Muscle of arm (tissue), 12 donors: ENCODE measurements around the gene ZNF396. TPM values are rescaled to one million over a fixed set of nuclear protein-coding genes. Genes with fewer than 3 reads are reported as not detected.

ENCODE experiments used
- DNase-seq: peaks from one replicate; pipeline ENCODE4 v3.0.0-alpha.2; 2013
- polyA plus RNA-seq, 12 donors: library from polyadenylated mRNA; unstranded; fragments of 120-200 nt; gene quantifications; one replicate each; pipeline ENCODE4 v1.2.1, GENCODE V29; 2013; ENCODE audit not compliant: insufficient read length in 12 of 12

The ZNF396 gene
- polyA plus RNA-seq, 12 donors: 0.84 to 2.1 (median 1.3) TPM; not detected in 2

GRCh38 chr18:35386600-35387100 lies 9.5 kb upstream of the ZNF396 start:
- DNase-seq: peak; percentile 73

- DNase-seq: no peak
Measured at GRCh38 chr18:35383136-35383535, 6.0 kb upstream of the ZNF396 start.

DNA sequence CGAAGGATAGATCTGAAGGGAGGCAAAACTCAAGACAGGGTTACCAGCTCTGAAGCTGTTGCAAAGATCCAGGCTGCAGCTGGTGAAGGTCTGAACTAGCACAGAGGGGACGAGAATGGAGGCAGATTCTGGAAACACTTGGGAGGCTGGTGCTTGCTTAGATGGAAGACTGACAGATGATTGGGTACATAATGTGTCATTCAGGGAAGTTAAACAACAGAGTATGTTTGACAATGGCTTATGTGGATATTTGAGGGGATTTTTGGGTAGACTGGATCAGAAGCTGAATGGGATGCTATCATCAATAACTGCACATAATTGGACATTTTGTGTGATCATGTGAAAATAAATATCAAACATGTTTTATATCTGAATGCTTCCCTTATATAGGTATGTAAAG lies 2.3 kb upstream of the ZNF396 start:
- no peak for DNase-seq

DNA sequence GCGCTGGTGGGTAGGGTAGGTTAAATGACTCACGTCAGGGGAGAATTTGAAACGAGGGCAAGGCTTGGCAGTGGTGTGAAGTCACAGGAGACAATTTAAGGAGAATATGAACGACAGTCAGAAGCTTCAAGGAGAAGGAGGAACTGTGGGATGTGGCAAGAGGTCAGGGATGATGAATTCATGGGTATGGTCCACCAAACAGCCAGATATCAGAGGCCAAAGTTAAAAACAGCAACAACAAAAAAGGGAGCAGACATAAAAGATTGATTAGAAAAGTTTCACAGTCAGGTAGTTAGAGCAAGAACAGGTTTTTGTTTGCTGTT lies 1.4 kb upstream of the ZNF396 start:
- DNase-seq: no peak

GRCh38 chr18:35377875-35378573 lies 887 bp upstream of the ZNF396 start:
- no peak for DNase-seq

GRCh38 chr18:35376393-35376741 lies 770 bp downstream of the ZNF396 start:
- DNase-seq: no peak

DNA sequence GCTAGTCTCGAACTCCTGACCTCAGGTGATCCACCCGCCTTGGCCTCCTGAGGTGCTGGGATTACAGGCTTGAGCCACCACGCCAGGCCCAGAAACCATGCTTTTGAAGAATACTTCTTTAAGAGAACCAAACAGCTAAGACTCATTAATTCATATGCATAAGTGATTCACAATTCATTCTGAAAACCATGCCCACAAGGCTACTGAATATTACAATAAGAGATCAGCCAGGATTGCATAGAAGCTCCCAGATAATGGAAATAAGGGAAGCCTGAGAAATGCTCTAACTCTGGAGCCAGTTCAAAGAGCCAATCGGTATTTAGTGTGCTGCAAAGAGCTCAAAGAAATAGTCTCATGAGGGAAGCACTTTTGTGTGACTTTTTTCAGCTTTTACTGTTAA lies 2.4 kb downstream of the ZNF396 start:
- DNase-seq: no peak

- DNase-seq: no peak
Measured at GRCh38 chr18:35371412-35372195, 5.5 kb downstream of the ZNF396 start.

DNA sequence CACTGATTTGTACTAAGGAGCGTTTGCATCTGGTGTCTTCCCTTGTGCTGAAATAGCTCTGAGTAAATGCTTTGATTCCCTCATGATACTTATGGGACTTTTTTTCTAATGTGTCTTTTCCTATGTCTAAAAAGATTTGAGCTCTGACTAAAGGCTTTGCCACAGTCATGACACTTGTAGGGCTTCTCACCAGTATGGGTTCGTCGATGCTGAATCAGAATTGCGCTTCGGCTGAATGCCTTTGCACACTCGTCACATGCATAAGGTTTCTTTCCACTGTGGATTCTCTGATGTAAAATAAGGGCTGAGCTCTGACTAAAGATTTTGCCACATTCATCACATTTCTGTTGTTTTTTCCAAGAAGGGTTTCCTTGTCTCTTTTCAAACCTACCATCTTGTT lies 8.0 kb downstream of the ZNF396 start:
- no peak for DNase-seq

GRCh38 chr18:35368595-35368994 lies 8.5 kb downstream of the ZNF396 start:
- no peak for DNase-seq

DNA sequence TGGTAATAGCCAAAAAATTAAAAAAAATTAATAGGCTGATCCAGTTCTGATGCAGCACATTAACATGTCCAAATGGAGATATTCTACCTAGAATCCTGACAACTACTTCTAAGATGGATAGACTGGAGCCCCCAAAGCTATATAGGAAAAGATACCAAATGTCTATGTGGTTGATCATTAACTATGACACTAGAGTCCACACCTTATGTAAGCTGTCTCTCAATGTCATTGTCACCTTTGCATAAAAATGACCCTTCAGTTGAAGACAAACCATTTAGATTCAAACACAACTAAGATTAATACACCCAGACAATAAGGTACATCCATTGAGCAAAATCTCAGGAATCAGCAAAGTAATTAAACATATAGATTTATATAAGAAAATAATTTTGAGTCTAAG lies 14.6 kb downstream of the ZNF396 start:
- no peak for DNase-seq

DNA sequence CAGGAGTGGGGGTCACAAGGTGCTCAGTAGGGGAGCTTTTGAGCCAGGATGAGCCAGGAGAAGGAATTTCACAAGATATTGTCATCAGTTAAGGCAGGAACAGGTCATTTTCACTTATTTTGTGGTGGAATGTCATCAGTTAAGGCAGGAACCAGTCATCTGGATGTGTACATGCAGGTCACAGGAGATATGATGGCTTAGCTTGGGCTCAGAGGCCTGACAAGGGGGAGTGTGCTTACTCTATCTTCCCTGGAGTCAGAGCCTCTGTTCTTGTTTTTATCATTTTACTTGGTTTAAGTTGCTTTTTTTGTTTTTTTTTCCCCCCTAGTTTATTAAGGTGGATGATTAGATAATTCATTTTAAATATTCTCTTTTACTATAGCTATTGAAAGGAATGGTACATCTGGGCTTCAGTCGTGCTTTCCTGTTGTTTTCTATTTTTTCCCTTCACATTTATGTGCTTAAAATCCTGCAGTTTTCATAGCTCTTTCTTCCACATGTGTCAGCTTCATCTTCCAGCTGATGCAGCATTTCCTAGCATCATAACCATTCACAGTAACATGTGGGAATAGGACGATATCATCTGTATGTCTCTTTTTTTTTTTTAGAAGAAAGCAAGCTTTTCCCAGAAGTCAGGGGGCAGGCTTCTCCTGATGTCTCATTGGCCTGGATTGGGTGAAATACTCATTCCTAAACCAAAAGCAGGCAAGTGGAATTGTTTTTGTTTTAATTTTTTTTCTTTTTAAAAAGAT lies 15.4 kb downstream of the ZNF396 start:
- no peak for DNase-seq

DNA sequence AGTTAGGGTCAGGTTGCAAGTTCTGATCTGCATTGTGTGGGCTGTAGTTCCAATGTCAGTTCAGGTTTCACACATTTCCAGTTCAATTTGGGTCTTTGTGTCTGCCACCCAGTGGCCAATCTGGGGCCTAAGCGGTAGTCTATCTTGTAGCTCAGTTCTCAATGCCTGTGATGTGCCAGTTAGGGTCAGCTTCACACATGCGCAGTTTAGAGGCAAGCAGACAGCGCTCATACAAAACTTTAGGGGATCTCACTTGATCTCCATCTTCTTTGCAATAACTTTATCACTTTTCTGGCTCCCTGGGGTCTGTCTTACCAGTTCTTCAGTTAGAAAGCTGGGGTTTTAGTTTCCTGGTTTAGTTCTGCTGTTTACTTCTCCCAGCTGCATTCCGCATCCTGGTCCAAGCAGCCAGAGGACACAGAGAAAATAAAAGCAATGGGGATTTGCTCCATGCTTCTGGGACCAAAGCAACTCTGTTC lies 22.0 kb downstream of the ZNF396 start:
- peak; percentile 64 for DNase-seq

- DNase-seq: no peak
Measured at GRCh38 chr18:35352778-35353177, 24.4 kb downstream of the ZNF396 start.

DNA sequence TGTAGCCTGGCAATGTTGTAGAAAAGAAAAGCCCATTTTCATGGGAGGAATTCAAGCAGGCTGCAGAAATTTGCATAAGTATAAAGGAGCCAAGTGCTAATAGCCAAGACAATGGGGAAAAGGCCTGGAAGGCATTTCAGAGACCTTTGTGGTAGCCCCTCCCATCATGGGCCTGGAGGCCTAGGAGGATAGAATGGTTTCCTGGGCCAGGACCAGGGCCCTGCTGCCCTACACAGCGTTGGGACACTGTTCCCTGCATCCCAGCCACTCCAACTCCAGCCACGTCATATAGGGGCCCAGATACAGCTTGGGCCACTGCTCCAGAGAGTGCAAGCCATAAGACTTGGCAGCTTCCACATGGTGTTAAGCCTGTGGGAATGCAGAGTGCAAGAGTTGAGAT lies 24.9 kb downstream of the ZNF396 start:
- no peak for DNase-seq

DNA sequence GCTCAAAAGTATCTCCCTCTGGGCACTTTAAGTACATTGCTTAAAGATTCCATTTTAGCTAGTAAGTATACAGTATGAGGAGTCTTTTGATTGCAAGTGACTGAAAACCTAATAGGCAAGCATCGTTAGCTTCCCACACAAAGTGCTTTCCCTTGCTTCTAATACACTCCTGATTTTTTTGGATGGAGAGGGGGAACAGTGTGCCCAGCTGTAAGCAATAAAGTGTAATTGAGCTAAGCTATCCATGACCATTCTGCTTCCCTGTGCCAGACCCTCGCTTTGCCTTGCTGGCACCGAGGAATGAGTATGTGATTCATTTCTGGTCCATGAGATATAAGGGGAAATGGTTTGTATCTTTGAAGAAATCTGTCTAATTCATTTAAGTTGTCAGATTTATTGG lies 29.1 kb downstream of the ZNF396 start:
- no peak for DNase-seq

DNA sequence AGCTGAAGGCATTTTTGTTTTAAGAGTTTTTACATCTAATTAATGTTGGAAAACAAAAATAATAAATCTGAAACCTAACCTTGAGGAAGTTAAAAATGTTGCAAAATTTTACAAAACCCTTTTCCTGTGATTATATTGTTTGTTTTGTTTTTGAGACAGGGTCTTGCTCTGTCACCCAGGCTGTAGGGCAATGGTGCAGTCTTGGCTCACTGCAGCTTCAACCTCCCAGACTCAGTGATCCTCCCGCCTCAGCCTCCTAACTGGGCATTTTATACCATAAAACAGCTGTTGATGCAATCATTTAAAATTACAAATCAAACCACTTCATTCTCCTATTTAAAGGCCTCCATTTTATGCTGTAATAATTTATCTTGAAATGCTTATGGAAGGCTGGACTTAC lies 31.2 kb downstream of the ZNF396 start:
- DNase-seq: no peak

GRCh38 chr18:35345460-35345921 lies 31.6 kb downstream of the ZNF396 start:
- DNase-seq: peak; percentile 31

DNA sequence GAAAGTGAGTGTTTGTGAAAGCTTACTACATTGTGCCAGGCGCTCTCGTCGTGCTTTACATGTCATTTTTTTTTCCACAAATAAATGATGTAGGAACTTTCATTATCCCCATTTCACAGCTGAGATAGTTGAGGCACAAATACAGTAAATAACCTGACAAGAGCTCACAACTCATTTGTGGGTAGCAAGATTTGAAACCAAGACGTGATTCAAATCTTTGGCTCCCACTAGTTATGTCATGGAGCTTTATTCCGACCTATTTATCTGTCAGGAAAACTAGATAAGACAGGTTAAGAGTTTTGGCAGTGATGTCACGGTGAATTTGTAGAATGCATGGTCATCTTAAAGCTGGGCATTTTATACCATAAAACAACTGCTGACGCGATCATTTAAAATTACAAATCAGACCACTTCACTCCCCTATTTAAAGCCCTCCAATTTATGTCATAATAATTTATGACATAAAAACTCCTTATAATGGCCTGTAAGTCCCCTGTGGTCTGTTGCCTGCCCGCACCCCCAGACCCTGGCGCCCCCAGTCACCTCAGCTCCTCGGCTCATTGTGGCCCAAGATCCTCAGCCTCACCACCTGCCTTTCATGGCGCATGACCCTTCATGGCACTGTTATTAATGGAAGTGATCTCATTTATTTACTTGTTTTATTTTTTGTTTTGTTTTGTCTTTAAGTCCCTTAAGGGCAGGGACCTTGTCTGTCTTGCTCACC lies 32.2 kb downstream of the ZNF396 start:
- no peak for DNase-seq

- peak; percentile 97 for DNase-seq
Measured at GRCh38 chr18:35343936-35344735, 33.0 kb downstream of the ZNF396 start, which contains the start of gene ZNF24. ZNF24 (minus strand) TSS chr18:35344420; CDS start chr18:35340650, 3,770 bp downstream.

GRCh38 chr18:35343488-35343935 lies 33.6 kb downstream of the ZNF396 start:
- DNase-seq: no peak
